ENCODE data around the gene CALR.

GRCh38 chr19:12944104-12944674 is 5.8 kb downstream of the CALR start:
- TF ChIP-seq, protein P1, sequence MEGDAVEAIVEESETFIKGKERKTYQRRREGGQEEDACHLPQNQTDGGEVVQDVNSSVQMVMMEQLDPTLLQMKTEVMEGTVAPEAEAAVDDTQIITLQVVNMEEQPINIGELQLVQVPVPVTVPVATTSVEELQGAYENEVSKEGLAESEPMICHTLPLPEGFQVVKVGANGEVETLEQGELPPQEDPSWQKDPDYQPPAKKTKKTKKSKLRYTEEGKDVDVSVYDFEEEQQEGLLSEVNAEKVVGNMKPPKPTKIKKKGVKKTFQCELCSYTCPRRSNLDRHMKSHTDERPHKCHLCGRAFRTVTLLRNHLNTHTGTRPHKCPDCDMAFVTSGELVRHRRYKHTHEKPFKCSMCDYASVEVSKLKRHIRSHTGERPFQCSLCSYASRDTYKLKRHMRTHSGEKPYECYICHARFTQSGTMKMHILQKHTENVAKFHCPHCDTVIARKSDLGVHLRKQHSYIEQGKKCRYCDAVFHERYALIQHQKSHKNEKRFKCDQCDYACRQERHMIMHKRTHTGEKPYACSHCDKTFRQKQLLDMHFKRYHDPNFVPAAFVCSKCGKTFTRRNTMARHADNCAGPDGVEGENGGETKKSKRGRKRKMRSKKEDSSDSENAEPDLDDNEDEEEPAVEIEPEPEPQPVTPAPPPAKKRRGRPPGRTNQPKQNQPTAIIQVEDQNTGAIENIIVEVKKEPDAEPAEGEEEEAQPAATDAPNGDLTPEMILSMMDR (IDR thresholded peaks at IDR 0.05; ENCODE audit: insufficient read depth, low read length, poor library complexity, severe bottlenecking) = no peak
- TF ChIP-seq EZH2phosphoT487 (conservative IDR thresholded peaks at IDR 0.05; ENCODE audit: low read length) = no peak
